ACC112 (cell line): Measurements from ENCODE around the gene CHST12.

ENCODE experiments used
- H2AFZ ChIP-seq: fragments of 200-600 bp; sonication (generic); one replicate; pipeline ENCODE4 v1.6.0; 2017; ENCODE audit warnings: antibody characterized with exemption, low read length; ENCODE audit not compliant: unreplicated experiment
- H3K27ac ChIP-seq: fragments of 200-600 bp; sonication (generic); 2 replicates; pipeline ENCODE4 v1.5.1; 2014; ENCODE audit warnings: low read depth, mild to moderate bottlenecking, antibody characterized with exemption, low read length, moderate library complexity
- H3K27me3 ChIP-seq: fragments of 200-600 bp; sonication (generic); 2 replicates; pipeline ENCODE4 v1.6.1; 2014; ENCODE audit warnings: mild to moderate bottlenecking, antibody characterized with exemption, low read length, moderate library complexity, mixed read lengths; ENCODE audit not compliant: insufficient read depth
- H3K36me3 ChIP-seq: fragments of 200-600 bp; sonication (generic); 2 replicates; pipeline ENCODE4 v1.6.1; 2016; ENCODE audit warnings: mild to moderate bottlenecking, antibody characterized with exemption, low read length, moderate library complexity, mixed read lengths; ENCODE audit not compliant: insufficient read depth
- H3K4me1 ChIP-seq: fragments of 200-600 bp; sonication (generic); one replicate; pipeline ENCODE4 v1.6.1; 2016; ENCODE audit warnings: low read length, mixed read lengths; ENCODE audit not compliant: insufficient read depth, unreplicated experiment, control insufficient read depth
- H3K4me3 ChIP-seq: fragments of 200-600 bp; sonication (generic); 2 replicates; pipeline ENCODE4 v1.5.1; 2014; ENCODE audit warnings: mild to moderate bottlenecking, low read depth, low read length
- H3K79me2 ChIP-seq: fragments of 200-600 bp; sonication (generic); one replicate; pipeline ENCODE4 v1.6.0; 2016; ENCODE audit warnings: low read length; ENCODE audit not compliant: control insufficient read depth, unreplicated experiment, insufficient read depth

CHST12 gene

GRCh38 chr7:2474813-2475677 is 71.6 kb downstream of the CHST12 start:
- no peaks in the 10 kb centered on the region for H3K79me2 ChIP-seq
- H3K4me1 ChIP-seq = peaks cover 4% of the 10 kb centered on the region
- no peak overlapping the region for H2AFZ ChIP-seq
- no peaks in the 10 kb centered on the region for H3K27me3 ChIP-seq
- H3K36me3 ChIP-seq = no peaks in the 10 kb centered on the region
- H3K4me3 ChIP-seq = no peak overlapping the region
- H3K27ac ChIP-seq = no peak overlapping the region

- Histone ChIP-seq H3K4me1 (peaks cover 4% of the 10 kb centered on the region), H2AFZ (no peak overlapping the region), H3K36me3 (no peaks in the 10 kb centered on the region), H3K4me3 (no peak overlapping the region), H3K27ac (no peak overlapping the region), H3K79me2 (no peaks in the 10 kb centered on the region), H3K27me3 (no peaks in the 10 kb centered on the region)
Observed at GRCh38 chr7:2475678-2476015, 72.2 kb downstream of the CHST12 start.

- no peaks in the 10 kb centered on the region for H3K36me3 ChIP-seq
- no peaks in the 10 kb centered on the region for H3K79me2 ChIP-seq
- H3K27ac ChIP-seq = no peak within 1 kb of the TSS
- no peak within 1 kb of the TSS for H2AFZ ChIP-seq
- H3K4me3 ChIP-seq = no peak within 1 kb of the TSS
- no peaks in the 10 kb centered on the region for H3K27me3 ChIP-seq
- peaks cover 4% of the 10 kb centered on the region for H3K4me1 ChIP-seq
Observed at GRCh38 chr7:2476298-2476697, 72.9 kb downstream of the CHST12 start, which contains the start of gene GRIFIN. TSS of gene GRIFIN (minus strand) at chr7:2476398. CDS start at chr7:2476383, 15 bp downstream.

- H3K4me1 ChIP-seq = peaks cover 4% of the 10 kb centered on the region
- no peak overlapping the region for H2AFZ ChIP-seq
- no peaks in the 10 kb centered on the region for H3K79me2 ChIP-seq
- H3K27me3 ChIP-seq = no peaks in the 10 kb centered on the region
- no peaks in the 10 kb centered on the region for H3K36me3 ChIP-seq
- H3K4me3 ChIP-seq = no peak overlapping the region
- no peak overlapping the region for H3K27ac ChIP-seq
Observed at GRCh38 chr7:2476776-2477446, 73.5 kb downstream of the CHST12 start.

GRCh38 chr7:2477447-2478398 is 74.3 kb downstream of the CHST12 start:
- Histone ChIP-seq H2AFZ (no peak overlapping the region), H3K27me3 (no peaks in the 10 kb centered on the region), H3K36me3 (no peaks in the 10 kb centered on the region), H3K79me2 (no peaks in the 10 kb centered on the region), H3K4me1 (peaks cover 4% of the 10 kb centered on the region), H3K4me3 (no peak overlapping the region), H3K27ac (no peak overlapping the region)

GRCh38 chr7:2478399-2478785 is 75.0 kb downstream of the CHST12 start:
- Histone ChIP-seq H3K4me3 (no peak overlapping the region), H3K27me3 (no peaks in the 10 kb centered on the region), H3K36me3 (no peaks in the 10 kb centered on the region), H2AFZ (no peak overlapping the region), H3K27ac (no peak overlapping the region), H3K79me2 (no peaks in the 10 kb centered on the region), H3K4me1 (peaks cover 4% of the 10 kb centered on the region)

GRCh38 chr7:2478800-2479199 is 75.4 kb downstream of the CHST12 start:
- no peaks in the 10 kb centered on the region for H3K36me3 ChIP-seq
- H3K79me2 ChIP-seq = no peaks in the 10 kb centered on the region
- H2AFZ ChIP-seq = no peak overlapping the region
- H3K27ac ChIP-seq = no peak overlapping the region
- H3K4me1 ChIP-seq = peaks cover 4% of the 10 kb centered on the region
- no peak overlapping the region for H3K4me3 ChIP-seq
- no peaks in the 10 kb centered on the region for H3K27me3 ChIP-seq

- no peaks in the 10 kb centered on the region for H3K79me2 ChIP-seq
- H3K4me3 ChIP-seq = no peak overlapping the region
- H3K36me3 ChIP-seq = no peaks in the 10 kb centered on the region
- no peak overlapping the region for H3K27ac ChIP-seq
- H3K4me1 ChIP-seq = peaks cover 4% of the 10 kb centered on the region
- H3K27me3 ChIP-seq = no peaks in the 10 kb centered on the region
- H2AFZ ChIP-seq = no peak overlapping the region
Observed at GRCh38 chr7:2479276-2480069, 76.1 kb downstream of the CHST12 start.

- Histone ChIP-seq H3K4me1 (peaks cover 4% of the 10 kb centered on the region), H3K36me3 (no peaks in the 10 kb centered on the region), H3K27ac (no peak overlapping the region), H3K79me2 (no peaks in the 10 kb centered on the region), H3K27me3 (no peaks in the 10 kb centered on the region), H3K4me3 (no peak overlapping the region), H2AFZ (no peak overlapping the region)
Observed at GRCh38 chr7:2480070-2480408, 76.6 kb downstream of the CHST12 start.

- no peaks in the 10 kb centered on the region for H3K79me2 ChIP-seq
- no peaks in the 10 kb centered on the region for H3K36me3 ChIP-seq
- H3K4me3 ChIP-seq = no peak overlapping the region
- peaks cover 4% of the 10 kb centered on the region for H3K4me1 ChIP-seq
- no peak overlapping the region for H3K27ac ChIP-seq
- no peak overlapping the region for H2AFZ ChIP-seq
- H3K27me3 ChIP-seq = no peaks in the 10 kb centered on the region
Observed at GRCh38 chr7:2481195-2481594, 77.8 kb downstream of the CHST12 start.
